HG03469 (cell line): ENCODE data around the gene NISCH.

Experiments used
- ATAC-seq: cut with Tn5 transposase; IDR thresholded peaks from one replicate; pipeline ENCODE4 v1.9.1; 2021; ENCODE audit warnings: mild to moderate bottlenecking, moderate library complexity, moderate number of reproducible peaks; ENCODE audit not compliant: unreplicated experiment

Gene NISCH

DNA sequence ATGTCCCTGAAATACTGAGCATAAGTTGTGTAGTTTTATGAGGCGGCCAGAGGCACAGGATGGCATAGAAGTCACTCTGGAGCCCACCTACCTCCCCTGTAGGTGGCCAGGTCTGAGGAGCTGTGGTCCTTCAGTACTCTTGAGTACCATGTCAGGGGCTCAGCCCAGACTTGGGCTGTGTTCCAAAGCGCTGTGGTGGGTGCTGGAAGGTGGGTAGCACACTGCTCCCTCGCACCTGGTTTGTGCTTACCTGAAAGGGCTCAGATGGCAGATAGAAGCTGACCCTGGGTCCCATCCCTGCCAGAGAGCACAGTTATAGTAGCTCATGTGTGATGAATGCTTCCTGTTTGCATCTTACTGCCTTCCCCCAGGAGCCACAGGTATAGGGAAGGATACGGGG, 15.5 kb downstream of the NISCH start:
- no peak for ATAC-seq

DNA sequence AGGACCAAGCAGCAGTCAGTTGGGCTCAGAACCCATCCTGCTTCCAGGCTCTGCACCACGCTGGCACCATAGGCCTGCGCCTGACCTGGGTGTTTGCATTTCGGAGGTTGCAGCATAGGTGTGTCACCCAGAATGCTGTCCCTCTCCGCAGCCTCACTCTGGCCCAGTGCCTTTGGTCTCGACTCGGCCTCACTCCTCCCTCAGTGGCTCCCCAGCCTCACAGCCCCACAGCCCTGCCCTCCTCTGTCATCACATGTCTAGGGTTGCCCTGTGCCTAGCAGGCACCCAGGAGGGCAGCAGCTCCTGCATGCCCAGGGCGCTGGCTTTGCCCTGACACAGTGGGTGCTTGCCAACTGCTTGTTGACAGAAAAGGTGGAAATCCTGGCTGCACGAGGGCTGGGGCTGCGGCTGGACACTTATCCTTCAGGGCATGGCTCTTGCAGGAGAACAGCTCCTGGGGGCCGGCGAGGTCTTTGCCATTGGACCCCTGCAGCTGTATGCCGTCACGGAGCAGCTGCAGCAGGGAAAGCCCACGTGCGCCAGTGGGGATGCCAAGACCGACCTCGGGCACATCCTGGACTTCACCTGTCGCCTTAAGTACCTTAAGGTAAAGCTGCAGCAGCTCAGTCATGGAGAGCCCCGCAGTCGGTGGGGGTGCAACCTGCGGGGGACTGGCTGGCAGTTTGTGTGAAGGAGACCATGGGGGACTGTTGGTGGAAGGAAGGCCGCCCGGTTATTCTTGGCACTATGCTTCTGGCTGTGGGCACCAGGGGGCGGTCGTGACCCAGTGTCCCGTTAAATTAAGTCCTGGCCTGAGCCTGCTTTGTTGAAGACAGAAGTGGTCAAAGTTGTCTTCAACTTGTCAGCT, 16.2 kb downstream of the NISCH start:
- no peak for ATAC-seq

DNA sequence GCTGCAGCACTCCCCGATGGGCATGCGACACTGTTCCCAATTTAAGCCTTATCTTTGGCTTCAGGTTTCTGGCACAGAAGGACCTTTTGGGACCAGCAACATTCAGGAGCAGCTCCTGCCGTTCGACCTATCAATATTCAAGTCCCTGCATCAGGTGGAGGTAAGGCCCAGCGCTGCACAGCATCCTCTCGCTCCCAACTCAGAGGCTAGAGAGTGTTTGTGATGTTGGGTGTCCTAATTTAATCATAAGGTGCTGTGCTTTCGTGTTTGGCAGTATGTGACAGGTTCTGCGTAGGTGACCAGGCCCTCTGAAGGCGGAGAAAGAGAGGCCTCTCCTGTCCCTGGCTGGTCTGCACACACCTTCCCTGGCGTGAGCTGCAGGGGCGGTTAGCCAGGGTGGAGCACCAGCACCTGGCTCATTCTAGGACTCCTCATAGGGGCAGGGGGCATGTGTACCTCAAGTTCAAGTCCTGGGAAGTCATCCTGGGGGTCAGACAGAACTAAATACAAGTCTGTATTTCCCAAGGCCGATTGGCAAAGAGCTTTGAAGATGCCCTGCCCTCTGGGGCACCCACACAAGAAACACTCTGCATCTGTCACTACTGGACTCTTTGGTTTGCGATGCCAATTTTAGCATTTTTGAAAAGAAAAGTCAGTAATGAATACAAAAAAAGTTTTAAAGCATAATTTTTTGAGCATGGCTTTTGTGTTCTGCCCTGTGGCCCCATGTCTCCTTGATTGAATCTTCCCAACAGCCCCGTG, 17.0 kb downstream of the NISCH start:
- ATAC-seq = no peak

DNA sequence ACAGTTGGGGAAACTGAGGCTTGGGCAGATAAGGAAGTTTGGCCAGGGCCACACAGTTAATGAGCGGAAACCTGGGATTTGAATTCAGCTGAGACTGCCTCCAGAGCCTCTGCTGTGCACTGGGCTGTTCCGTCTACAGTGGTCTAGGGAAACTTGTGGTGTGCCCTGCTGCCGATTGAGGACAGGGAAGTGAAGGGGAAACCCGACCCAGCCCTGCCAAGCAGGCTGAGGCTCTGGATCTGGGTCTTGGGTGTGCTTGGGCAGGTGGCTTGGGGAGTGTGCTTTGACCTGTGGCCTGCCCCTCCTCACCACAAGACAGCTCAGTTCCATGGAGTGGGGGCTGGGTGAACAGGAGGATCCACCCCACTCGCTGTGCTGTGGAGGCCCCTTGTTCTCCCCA, 17.6 kb downstream of the NISCH start:
- no peak for ATAC-seq

DNA sequence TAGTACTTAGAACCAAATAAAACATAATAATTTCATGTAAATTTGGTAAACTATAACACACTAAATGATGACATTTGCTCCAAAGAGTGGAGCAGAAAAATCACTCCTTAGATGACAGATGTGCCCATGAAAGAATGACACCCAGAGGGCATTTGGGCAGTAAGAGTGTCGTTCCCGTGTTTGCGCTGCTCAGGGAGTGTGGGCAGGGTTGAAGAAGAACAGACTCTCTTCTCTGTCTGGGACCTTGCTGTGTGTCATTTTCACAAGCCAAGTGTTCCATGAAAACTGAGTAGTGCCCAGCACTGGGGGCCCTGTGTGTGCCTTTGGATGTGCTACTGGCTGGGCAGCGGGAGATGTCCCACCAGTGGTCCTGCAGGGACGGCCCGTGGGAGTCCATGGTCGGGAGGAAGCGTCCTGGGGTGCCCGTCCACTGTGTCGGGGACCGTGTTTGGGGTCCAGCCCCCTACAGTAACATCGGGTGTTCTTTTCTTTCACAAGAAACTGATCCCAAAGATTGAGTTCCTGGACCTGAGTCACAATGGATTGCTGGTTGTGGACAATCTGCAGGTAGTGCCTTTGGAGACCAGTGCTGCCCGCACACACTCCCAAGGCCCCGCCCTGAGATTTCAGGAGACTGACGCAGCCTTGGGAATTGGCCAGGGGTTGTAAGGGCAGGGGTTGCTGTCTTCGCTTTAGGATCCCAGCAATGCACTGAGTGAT, 21.8 kb downstream of the NISCH start:
- ATAC-seq = no peak

DNA sequence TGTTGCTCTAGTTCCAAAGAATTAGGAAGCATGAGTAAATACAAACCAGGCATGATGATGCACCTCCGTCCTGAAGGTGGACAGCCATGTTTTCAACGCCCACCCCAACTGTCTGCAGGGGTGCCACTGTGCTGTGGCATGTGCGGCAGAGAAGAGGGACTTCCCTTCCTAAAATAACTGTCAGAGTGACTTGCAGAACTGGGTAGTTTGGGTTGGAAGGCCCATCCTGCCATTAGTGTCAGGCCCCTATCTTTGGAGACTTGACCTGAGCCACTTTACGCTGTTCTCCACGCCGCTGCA, 22.3 kb downstream of the NISCH start:
- ATAC-seq = no peak

DNA sequence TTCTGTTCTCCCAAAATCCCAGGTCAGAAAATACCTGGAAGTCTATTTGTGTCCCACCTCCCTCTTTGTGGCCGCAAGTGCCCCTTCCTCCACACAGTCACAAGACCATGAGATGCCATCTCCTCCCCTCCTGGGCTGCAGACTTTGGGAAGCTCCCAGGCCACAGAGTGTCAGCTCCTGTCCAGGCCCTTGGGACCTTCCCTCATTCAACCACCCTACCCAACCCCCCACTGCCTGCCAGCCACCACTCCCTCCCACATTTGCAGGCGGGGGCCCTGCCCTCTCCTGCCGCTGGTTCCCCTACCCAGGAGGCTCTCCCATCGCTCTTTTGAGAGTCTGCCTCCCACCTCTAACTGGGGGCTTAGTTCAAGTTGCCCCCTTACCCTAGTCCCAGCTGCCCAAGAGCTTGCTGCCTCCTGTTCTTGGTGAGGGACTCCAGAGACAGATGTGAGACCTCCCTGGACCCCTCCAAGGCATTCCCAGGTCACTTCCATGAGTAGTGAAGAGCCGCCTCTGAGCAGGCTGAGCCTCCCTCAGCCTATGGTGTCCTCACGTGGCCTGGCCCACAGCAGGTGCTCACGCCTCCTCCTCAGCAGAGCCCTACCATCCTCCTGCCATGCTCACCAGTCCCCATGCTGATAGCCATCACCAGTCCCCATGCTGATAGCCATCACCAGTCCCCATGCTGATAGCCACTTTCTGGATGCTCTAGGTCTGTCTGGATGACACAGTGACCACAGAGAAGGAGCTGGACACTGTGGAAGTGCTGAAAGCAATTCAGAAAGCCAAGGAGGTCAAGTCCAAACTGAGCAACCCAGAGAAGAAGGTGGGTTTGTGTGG, 23.9 kb downstream of the NISCH start:
- ATAC-seq = no peak

DNA sequence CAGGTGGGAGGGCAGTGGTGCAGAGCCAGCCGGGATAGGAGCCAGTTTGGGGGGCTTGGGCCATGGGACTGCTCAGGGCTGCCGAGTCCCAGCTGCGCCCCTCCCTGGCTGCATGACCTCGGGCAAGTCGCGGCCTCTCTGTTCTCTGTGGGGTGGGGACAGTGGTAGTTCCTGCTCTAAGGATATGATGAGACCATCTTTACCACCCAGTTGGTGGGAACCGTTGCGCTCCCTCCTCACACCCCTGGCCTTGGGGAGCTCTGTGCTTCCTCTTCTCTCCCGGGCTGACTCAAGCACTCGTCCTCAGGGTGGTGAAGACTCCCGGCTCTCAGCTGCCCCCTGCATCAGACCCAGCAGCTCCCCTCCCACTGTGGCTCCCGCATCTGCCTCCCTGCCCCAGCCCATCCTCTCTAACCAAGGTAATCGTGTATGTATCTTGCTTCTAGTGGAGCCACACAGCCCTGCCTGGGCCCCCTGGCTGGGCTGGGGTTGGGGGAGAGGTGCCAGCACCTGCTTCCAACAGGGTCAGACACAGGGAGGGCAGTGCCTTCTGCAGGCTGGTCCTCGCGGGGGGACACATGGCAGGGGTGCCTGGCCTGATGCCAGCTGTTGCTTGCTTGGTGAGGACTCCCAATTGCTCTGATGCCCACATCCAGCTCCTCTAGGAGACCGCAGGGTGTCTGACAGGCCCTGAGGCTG, 24.6 kb downstream of the NISCH start:
- no peak for ATAC-seq

DNA sequence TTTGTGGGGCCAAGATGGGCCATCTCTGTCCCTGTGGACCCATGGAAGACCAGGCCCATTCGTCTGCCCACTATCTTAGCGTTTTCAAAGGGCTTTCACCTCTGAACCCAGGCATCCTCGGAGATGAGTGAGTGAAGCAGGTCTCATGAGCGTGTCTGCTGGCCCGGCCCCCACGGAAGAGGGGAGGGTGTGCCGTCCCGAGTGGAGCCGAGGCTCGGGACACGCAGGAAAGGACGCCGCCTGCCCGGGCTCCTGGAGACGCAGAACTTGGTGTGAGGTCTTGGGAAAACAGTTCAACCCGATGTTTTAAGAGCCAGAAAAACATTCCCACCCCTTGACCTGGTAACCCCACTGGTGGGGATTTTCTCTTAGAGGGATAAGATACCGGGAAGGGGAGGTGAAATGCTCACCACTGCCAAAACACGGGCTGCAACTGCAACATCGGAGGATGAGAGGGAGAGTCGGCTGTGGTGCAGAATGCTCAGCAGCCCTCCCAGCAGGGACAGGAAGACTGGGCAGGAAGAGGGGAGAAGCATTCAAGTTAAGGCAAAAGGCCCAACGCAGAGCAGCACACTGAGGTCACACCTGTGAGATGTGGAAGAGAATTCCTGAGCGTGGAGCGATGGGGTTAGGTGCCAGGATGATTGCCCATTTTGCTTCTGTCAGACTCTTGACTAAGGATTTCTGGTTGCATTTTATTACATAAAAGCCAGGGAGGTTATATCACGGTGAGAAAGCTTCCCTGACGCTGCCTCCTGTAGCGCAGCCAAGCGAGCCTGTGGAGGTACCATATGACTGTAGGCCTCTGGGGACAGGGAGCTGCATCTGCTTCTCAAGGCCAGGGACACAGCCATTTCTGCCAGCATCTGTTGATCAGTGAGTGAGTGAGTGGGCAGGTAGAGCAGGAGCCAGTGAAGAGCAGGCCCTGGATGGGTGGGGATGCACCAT, 25.6 kb downstream of the NISCH start:
- no peak for ATAC-seq

DNA sequence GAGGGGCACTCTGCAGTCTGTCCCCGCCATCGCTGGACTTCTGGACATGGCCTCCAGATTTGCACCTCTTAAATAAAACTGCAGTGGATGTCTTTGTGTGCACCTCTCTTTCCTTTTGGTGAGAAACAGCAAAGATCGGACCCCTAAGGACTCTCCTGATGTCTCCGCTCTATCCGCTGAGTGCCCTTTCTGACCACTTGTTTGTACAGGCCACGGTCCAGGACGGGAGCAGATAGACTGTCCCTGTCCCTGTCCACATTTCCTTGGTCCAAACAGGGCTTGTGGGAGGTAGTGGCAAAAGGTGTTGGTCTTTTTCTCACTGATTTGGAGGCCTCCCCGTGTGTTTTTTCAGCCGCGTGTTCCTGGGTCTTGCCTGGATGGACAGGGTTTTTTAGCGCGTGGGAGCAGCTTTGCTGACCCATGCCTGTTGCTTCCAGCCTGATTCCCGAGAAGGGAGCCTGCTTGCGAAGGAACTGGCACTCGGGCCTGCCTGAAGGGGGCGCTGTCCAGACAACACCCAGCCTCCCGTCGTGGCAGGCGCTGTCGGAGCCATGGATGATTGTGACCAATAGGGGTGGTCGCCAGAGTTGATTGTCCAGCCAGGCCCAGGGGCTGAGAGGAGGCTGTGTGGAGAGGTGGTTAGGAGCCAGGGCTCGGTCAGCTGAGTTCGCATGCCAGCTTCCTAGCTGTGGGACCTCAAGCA, 26.6 kb downstream of the NISCH start:
- ATAC-seq = no peak

DNA sequence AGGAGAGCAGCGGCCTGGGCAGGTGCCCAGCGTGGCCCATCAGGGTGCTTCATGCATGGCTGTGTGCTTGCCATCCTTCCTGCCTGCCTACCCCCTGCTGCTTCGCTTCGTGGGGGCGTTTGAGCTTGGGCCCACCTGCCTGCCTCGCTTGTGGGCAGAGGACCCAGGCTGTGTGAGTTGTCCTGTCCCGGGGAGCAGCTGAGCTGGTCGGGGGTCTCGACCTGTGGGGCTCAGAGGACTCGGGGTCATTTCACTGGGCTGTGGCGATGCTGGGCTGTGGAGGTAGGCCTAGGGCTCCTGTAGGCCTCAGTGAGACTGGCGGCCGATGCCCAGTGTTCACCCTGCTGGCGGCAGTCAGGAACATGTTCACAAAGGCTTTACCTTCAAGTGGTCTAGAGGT, 27.7 kb downstream of the NISCH start:
- ATAC-seq = no peak

DNA sequence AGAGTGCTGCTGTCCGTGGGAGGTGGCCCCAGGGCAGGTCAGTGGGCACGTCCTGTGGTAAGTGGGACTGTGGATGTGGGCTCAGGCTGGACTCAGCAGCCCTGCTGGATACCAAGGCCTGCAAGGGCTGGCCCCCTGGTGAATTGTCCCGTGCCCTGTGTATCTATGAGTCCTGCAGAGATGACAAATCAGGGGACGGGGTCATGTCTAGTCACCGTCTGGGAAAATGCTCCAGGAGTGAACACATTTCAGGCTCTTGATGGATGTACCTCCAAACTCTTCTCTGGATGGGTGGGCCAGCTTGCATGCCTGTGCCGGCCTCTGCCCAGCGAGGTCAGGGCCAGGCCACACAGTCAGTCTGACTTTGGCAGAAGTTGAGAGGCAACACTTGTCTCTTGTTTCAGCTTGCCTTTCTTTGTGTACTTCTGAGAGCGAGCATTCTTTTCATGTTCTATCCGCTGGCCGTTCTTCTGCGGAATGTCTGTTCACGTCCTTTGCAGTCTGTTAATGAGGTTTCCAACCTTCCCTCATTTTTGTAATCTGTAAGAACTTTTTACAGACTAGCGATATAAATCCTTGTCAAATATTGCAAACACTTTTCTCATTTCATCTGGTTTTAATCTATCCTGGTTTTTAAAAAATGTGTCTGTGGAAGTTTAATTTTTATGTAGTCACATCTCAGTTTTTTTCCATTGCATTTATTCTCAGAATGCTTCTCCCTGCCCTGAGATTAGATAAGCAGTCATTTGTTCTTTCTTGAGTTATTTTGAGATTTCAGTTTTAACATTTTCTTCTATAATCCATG, 28.4 kb downstream of the NISCH start:
- no peak for ATAC-seq

DNA sequence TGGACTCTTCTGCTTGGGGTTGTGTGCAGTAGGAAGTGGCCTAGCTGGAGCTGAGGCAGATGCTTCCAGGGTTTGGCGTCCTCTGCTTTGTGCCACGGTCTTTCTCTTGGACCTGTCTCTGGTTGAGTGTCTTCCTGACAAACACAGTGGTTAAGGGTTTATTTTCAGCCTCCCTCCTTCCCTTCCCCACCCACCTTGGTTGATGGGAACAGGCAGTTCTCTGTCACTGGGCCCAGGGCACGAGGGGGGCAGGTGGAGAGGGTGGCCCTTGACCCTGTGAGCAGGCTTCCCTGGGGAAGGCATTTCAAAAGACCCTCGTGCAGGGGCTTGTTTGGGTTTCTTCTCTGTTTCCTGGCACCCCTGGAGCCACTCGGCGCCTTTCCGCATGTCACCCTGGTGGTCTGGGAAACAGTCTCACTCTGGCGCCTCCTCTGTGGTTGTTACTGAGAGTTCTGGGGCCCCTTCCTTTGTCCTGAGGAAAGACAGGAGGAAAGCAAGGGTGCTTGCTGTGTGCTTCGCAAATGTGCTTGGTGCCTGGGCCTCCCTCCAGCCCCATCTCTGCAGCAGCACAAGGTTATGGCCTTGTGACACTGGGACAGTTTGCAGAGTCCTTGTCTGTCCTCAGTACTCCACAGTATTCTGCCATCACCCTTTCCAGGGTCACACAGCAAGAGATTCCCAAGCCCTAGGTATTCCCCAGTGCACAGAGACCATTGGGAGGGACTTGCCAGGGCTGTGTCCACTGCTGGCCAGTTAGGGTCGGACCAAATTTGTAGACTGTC, 29.5 kb downstream of the NISCH start:
- ATAC-seq = no peak

DNA sequence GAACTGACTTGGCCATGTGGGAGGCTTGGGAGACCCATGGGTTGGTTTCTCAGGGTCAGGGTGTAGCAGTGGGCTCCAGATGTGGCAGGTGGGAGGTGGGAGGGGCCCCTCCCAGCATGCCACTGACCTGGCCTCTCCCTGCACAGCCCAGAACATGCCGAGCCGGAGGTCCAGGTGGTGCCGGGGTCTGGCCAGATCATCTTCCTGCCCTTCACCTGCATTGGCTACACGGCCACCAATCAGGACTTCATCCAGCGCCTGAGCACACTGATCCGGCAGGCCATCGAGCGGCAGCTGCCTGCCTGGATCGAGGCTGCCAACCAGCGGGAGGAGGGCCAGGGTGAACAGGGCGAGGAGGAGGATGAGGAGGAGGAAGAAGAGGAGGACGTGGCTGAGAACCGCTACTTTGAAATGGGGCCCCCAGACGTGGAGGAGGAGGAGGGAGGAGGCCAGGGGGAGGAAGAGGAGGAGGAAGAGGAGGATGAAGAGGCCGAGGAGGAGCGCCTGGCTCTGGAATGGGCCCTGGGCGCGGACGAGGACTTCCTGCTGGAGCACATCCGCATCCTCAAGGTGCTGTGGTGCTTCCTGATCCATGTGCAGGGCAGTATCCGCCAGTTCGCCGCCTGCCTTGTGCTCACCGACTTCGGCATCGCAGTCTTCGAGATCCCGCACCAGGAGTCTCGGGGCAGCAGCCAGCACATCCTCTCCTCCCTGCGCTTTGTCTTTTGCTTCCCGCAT, 31.8 kb downstream of the NISCH start:
- no peak for ATAC-seq

DNA sequence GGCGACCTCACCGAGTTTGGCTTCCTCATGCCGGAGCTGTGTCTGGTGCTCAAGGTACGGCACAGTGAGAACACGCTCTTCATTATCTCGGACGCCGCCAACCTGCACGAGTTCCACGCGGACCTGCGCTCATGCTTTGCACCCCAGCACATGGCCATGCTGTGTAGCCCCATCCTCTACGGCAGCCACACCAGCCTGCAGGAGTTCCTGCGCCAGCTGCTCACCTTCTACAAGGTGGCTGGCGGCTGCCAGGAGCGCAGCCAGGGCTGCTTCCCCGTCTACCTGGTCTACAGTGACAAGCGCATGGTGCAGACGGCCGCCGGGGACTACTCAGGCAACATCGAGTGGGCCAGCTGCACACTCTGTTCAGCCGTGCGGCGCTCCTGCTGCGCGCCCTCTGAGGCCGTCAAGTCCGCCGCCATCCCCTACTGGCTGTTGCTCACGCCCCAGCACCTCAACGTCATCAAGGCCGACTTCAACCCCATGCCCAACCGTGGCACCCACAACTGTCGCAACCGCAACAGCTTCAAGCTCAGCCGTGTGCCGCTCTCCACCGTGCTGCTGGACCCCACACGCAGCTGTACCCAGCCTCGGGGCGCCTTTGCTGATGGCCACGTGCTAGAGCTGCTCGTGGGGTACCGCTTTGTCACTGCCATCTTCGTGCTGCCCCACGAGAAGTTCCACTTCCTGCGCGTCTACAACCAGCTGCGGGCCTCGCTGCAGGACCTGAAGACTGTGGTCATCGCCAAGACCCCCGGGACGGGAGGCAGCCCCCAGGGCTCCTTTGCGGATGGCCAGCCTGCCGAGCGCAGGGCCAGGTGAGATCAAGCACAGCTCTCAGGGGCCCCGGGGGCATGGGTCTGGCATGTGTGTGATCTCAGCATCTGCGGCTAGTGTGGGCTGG, 32.6 kb downstream of the NISCH start:
- ATAC-seq = no peak
